ENCODE measurements around the gene PCDHAC1.

Gene PCDHAC1

GRCh38 chr5:140934964-140935606 lies 9.0 kb downstream of the PCDHAC1 start:
- no peak overlapping the region for H3K4me2 ChIP-seq (ENCODE audit: insufficient read depth, low read length, poor library complexity, severe bottlenecking)
- H3K23ac ChIP-seq (ENCODE audit: low read depth, low read length, poor library complexity): no peak overlapping the region
- no peak overlapping the region for H3K4me3 ChIP-seq (ENCODE audit: low read length in 2 of 2)
- no peak overlapping the region for H3K14ac ChIP-seq (ENCODE audit: low read length)
- 100% methylated on average over 2 to 3 of the region's 4 CpGs for WGBS, 2 donors (ENCODE audit: extremely low coverage in 2 of 2, insufficient read length in 2 of 2, insufficient replicate concordance in 1 of 2)
- no peak overlapping the region for H2BK120ac ChIP-seq (ENCODE audit: low read depth, low read length)
- no peaks in the 10 kb centered on the region for H3K4me1 ChIP-seq (ENCODE audit: control insufficient read depth in 2 of 2, insufficient read depth in 1 of 2, low read depth in 1 of 2, low read length in 2 of 2)
- H3K36me3 ChIP-seq (replicated peaks in 1 of 2; ENCODE audit: control insufficient read depth in 2 of 2, insufficient read depth in 2 of 2, low read length in 2 of 2): no peaks in the 10 kb centered on the region
- no peak overlapping the region for H3K9ac ChIP-seq (ENCODE audit: low read depth, low read length, poor library complexity)
- no peak overlapping the region for H2AK5ac ChIP-seq (ENCODE audit: low read depth, low read length)
- H3K27ac ChIP-seq (replicated peaks; ENCODE audit: low read length): no peak overlapping the region
- no peak overlapping the region for H4K91ac ChIP-seq (ENCODE audit: low read depth, low read length, poor library complexity)
- no peak overlapping the region for H2BK15ac ChIP-seq (ENCODE audit: low read length)
- H4K8ac ChIP-seq (ENCODE audit: low read depth, low read length): no peak overlapping the region
- H2BK12ac ChIP-seq (ENCODE audit: low read length): no peak overlapping the region
- no peaks in the 10 kb centered on the region for H3K79me1 ChIP-seq (ENCODE audit: low read depth, low read length)
- no peak overlapping the region for H2BK5ac ChIP-seq (ENCODE audit: low read length)
- no peak overlapping the region for H3K18ac ChIP-seq (ENCODE audit: low read length)
- H2AFZ ChIP-seq (ENCODE audit: low read length): no peak overlapping the region
- H3K4ac ChIP-seq (ENCODE audit: low read length): no peak overlapping the region
- no peaks in the 10 kb centered on the region for H3K9me3 ChIP-seq (replicated peaks in 1 of 2; ENCODE audit: control insufficient read depth in 2 of 2, insufficient read depth in 1 of 2, low read depth in 1 of 2, low read length in 2 of 2)
- no peaks in the 10 kb centered on the region for H3K27me3 ChIP-seq (ENCODE audit: control insufficient read depth in 3 of 3, insufficient read depth in 3 of 3, low read depth in 1 of 3, low read length in 3 of 3)
- DNase-seq (ENCODE audit: low spot score): no peak

GRCh38 chr5:140946578-140946977 lies 20.5 kb downstream of the PCDHAC1 start:
- no peak for DNase-seq (ENCODE audit: low spot score)

GRCh38 chr5:140951636-140952035 lies 25.5 kb downstream of the PCDHAC1 start:
- H3K4me1 ChIP-seq (ENCODE audit: control insufficient read depth in 2 of 2, insufficient read depth in 1 of 2, low read depth in 1 of 2, low read length in 2 of 2): no peaks in the 10 kb centered on the region
- no peak overlapping the region for H3K4me3 ChIP-seq (ENCODE audit: low read length in 2 of 2)
- no peak overlapping the region for H2BK120ac ChIP-seq (ENCODE audit: low read depth, low read length)
- H3K4me2 ChIP-seq (ENCODE audit: insufficient read depth, low read length, poor library complexity, severe bottlenecking): no peak overlapping the region
- H2BK12ac ChIP-seq (ENCODE audit: low read length): no peak overlapping the region
- no peak overlapping the region for H3K18ac ChIP-seq (ENCODE audit: low read length)
- H3K4ac ChIP-seq (ENCODE audit: low read length): no peak overlapping the region
- no peak overlapping the region for H4K91ac ChIP-seq (ENCODE audit: low read depth, low read length, poor library complexity)
- H2BK5ac ChIP-seq (ENCODE audit: low read length): no peak overlapping the region
- no peak overlapping the region for H3K23ac ChIP-seq (ENCODE audit: low read depth, low read length, poor library complexity)
- H2AK5ac ChIP-seq (ENCODE audit: low read depth, low read length): no peak overlapping the region
- no peaks in the 10 kb centered on the region for H3K9me3 ChIP-seq (replicated peaks in 1 of 2; ENCODE audit: control insufficient read depth in 2 of 2, insufficient read depth in 1 of 2, low read depth in 1 of 2, low read length in 2 of 2)
- no CpG with 5 or more reads among the region's 6 CpGs for WGBS, 2 donors (ENCODE audit: extremely low coverage in 2 of 2, insufficient read length in 2 of 2, insufficient replicate concordance in 1 of 2)
- no peaks in the 10 kb centered on the region for H3K27me3 ChIP-seq (ENCODE audit: control insufficient read depth in 3 of 3, insufficient read depth in 3 of 3, low read depth in 1 of 3, low read length in 3 of 3)
- no peak overlapping the region for H2AFZ ChIP-seq (ENCODE audit: low read length)
- no peak for DNase-seq (ENCODE audit: low spot score)
- no peak overlapping the region for H3K14ac ChIP-seq (ENCODE audit: low read length)
- no peak overlapping the region for H3K9ac ChIP-seq (ENCODE audit: low read depth, low read length, poor library complexity)
- no peak overlapping the region for H3K27ac ChIP-seq (replicated peaks; ENCODE audit: low read length)
- H4K8ac ChIP-seq (ENCODE audit: low read depth, low read length): no peak overlapping the region
- no peaks in the 10 kb centered on the region for H3K36me3 ChIP-seq (replicated peaks in 1 of 2; ENCODE audit: control insufficient read depth in 2 of 2, insufficient read depth in 2 of 2, low read length in 2 of 2)
- no peak overlapping the region for H2BK15ac ChIP-seq (ENCODE audit: low read length)
- no peaks in the 10 kb centered on the region for H3K79me1 ChIP-seq (ENCODE audit: low read depth, low read length)

More at GRCh38 chr5:140946578-140946977, 20.5 kb downstream of the PCDHAC1 start:
- no peak overlapping the region for H2BK5ac ChIP-seq (ENCODE audit: low read length)
- H3K14ac ChIP-seq (ENCODE audit: low read length): no peak overlapping the region
- no peak overlapping the region for H3K18ac ChIP-seq (ENCODE audit: low read length)
- no peak overlapping the region for H2BK15ac ChIP-seq (ENCODE audit: low read length)
- H4K8ac ChIP-seq (ENCODE audit: low read depth, low read length): no peak overlapping the region
- H3K4me3 ChIP-seq (ENCODE audit: low read length in 2 of 2): no peak overlapping the region
- no peak overlapping the region for H2AFZ ChIP-seq (ENCODE audit: low read length)
- H3K79me1 ChIP-seq (ENCODE audit: low read depth, low read length): no peaks in the 10 kb centered on the region
- no peak overlapping the region for H4K91ac ChIP-seq (ENCODE audit: low read depth, low read length, poor library complexity)
- H3K4ac ChIP-seq (ENCODE audit: low read length): no peak overlapping the region
- no peaks in the 10 kb centered on the region for H3K4me1 ChIP-seq (ENCODE audit: control insufficient read depth in 2 of 2, insufficient read depth in 1 of 2, low read depth in 1 of 2, low read length in 2 of 2)
- H3K27me3 ChIP-seq (ENCODE audit: control insufficient read depth in 3 of 3, insufficient read depth in 3 of 3, low read depth in 1 of 3, low read length in 3 of 3): no peaks in the 10 kb centered on the region
- H3K4me2 ChIP-seq (ENCODE audit: insufficient read depth, low read length, poor library complexity, severe bottlenecking): no peak overlapping the region
- no peak overlapping the region for H3K9ac ChIP-seq (ENCODE audit: low read depth, low read length, poor library complexity)
- H3K23ac ChIP-seq (ENCODE audit: low read depth, low read length, poor library complexity): no peak overlapping the region
- H2BK120ac ChIP-seq (ENCODE audit: low read depth, low read length): no peak overlapping the region
- peaks cover 0 to 5% of the 10 kb centered on the region in 2 donors for H3K9me3 ChIP-seq (replicated peaks in 1 of 2; ENCODE audit: control insufficient read depth in 2 of 2, insufficient read depth in 1 of 2, low read depth in 1 of 2, low read length in 2 of 2)
- no peak overlapping the region for H2AK5ac ChIP-seq (ENCODE audit: low read depth, low read length)
- H2BK12ac ChIP-seq (ENCODE audit: low read length): no peak overlapping the region
- H3K27ac ChIP-seq (replicated peaks; ENCODE audit: low read length): no peak overlapping the region
- no peaks in the 10 kb centered on the region for H3K36me3 ChIP-seq (replicated peaks in 1 of 2; ENCODE audit: control insufficient read depth in 2 of 2, insufficient read depth in 2 of 2, low read length in 2 of 2)
- no CpG with 5 or more reads among the region's 2 CpGs for WGBS, 2 donors (ENCODE audit: extremely low coverage in 2 of 2, insufficient read length in 2 of 2, insufficient replicate concordance in 1 of 2)

GRCh38 chr5:140953234-140953633 lies 27.1 kb downstream of the PCDHAC1 start:
- WGBS, 2 donors (ENCODE audit: extremely low coverage in 2 of 2, insufficient read length in 2 of 2, insufficient replicate concordance in 1 of 2): no CpG with 5 or more reads among the region's 2 CpGs
- no peaks in the 10 kb centered on the region for H3K4me1 ChIP-seq (ENCODE audit: control insufficient read depth in 2 of 2, insufficient read depth in 1 of 2, low read depth in 1 of 2, low read length in 2 of 2)
- no peak for DNase-seq (ENCODE audit: low spot score)
- no peak overlapping the region for H2AK5ac ChIP-seq (ENCODE audit: low read depth, low read length)
- H3K4me3 ChIP-seq (ENCODE audit: low read length in 2 of 2): no peak overlapping the region
- no peak overlapping the region for H3K14ac ChIP-seq (ENCODE audit: low read length)
- H3K27ac ChIP-seq (replicated peaks; ENCODE audit: low read length): no peak overlapping the region
- H3K23ac ChIP-seq (ENCODE audit: low read depth, low read length, poor library complexity): no peak overlapping the region
- H3K27me3 ChIP-seq (ENCODE audit: control insufficient read depth in 3 of 3, insufficient read depth in 3 of 3, low read depth in 1 of 3, low read length in 3 of 3): no peaks in the 10 kb centered on the region
- H3K36me3 ChIP-seq (replicated peaks in 1 of 2; ENCODE audit: control insufficient read depth in 2 of 2, insufficient read depth in 2 of 2, low read length in 2 of 2): no peaks in the 10 kb centered on the region
- no peak overlapping the region for H2AFZ ChIP-seq (ENCODE audit: low read length)
- H2BK5ac ChIP-seq (ENCODE audit: low read length): no peak overlapping the region
- H2BK120ac ChIP-seq (ENCODE audit: low read depth, low read length): no peak overlapping the region
- H3K9ac ChIP-seq (ENCODE audit: low read depth, low read length, poor library complexity): no peak overlapping the region
- no peak overlapping the region for H3K18ac ChIP-seq (ENCODE audit: low read length)
- no peaks in the 10 kb centered on the region for H3K9me3 ChIP-seq (replicated peaks in 1 of 2; ENCODE audit: control insufficient read depth in 2 of 2, insufficient read depth in 1 of 2, low read depth in 1 of 2, low read length in 2 of 2)
- H3K79me1 ChIP-seq (ENCODE audit: low read depth, low read length): no peaks in the 10 kb centered on the region
- H2BK15ac ChIP-seq (ENCODE audit: low read length): no peak overlapping the region
- no peak overlapping the region for H4K8ac ChIP-seq (ENCODE audit: low read depth, low read length)
- H4K91ac ChIP-seq (ENCODE audit: low read depth, low read length, poor library complexity): no peak overlapping the region
- no peak overlapping the region for H2BK12ac ChIP-seq (ENCODE audit: low read length)
- H3K4ac ChIP-seq (ENCODE audit: low read length): no peak overlapping the region
- H3K4me2 ChIP-seq (ENCODE audit: insufficient read depth, low read length, poor library complexity, severe bottlenecking): no peak overlapping the region

Data from neuronal stem cell (in vitro differentiated cells).